Stimulated activated CD4-positive, alpha-beta T cell treated with anti-CD3 and anti-CD28 coated beads, TNF-alpha, amount 100 ng/mL, for 48 hours (primary cell): ENCODE measurements around the gene WDR35.
A peak's percentile ranks its signal among the peaks of the same experiment; 100 is the strongest.

Source experiments
- DNase-seq, 3 donors: peaks; one replicate each; pipeline ENCODE4 v3.0.0-alpha.2; 2020; ENCODE audit warnings: low read depth in 3 of 3

The WDR35 gene

GRCh38 chr2:19870792-19871191 is 119.1 kb downstream of the WDR35 start:
- no peak for DNase-seq

- peak; percentile 21 to 48 (median 22) for DNase-seq
Observed at GRCh38 chr2:19868701-19869580, 121.0 kb downstream of the WDR35 start.

GRCh38 chr2:19868224-19868623 is 121.7 kb downstream of the WDR35 start:
- no peak for DNase-seq

GRCh38 chr2:19866771-19867170 is 123.1 kb downstream of the WDR35 start:
- DNase-seq = no peak

GRCh38 chr2:19865151-19865550 is 124.8 kb downstream of the WDR35 start:
- DNase-seq = no peak

- DNase-seq = no peak
Observed at GRCh38 chr2:19864381-19864780, 125.5 kb downstream of the WDR35 start.

GRCh38 chr2:19863303-19864041 is 126.4 kb downstream of the WDR35 start:
- peak; percentile 28 to 50 (median 42) for DNase-seq

- no peak for DNase-seq
Observed at GRCh38 chr2:19861813-19862212, 128.1 kb downstream of the WDR35 start.
